Chondrocyte (in vitro differentiated cells): ENCODE measurements around the gene CHRDL1. TPM values are rescaled to one million over a fixed set of nuclear protein-coding genes. Genes with fewer than 3 reads are reported as not detected.

ENCODE experiments used
- DNase-seq: peaks from one replicate; pipeline ENCODE4 v3.0.0; 2021; ENCODE audit warnings: mixed read lengths, low spot score
- H3K27ac Mint-ChIP-seq: one replicate; pipeline ENCODE4 v1.8.0; 2021; ENCODE audit warnings: mild to moderate bottlenecking, moderate library complexity, mixed read lengths; ENCODE audit not compliant: unreplicated experiment
- H3K27me3 Mint-ChIP-seq: 2 replicates; pipeline ENCODE4 v1.8.0; 2021; ENCODE audit warnings: low read depth, mixed read lengths
- H3K36me3 Mint-ChIP-seq: 2 replicates; pipeline ENCODE4 v1.8.0; 2021; ENCODE audit warnings: low read depth, mixed read lengths
- H3K4me1 Mint-ChIP-seq: 2 replicates; pipeline ENCODE4 v1.8.0; 2021; ENCODE audit warnings: low read depth, mild to moderate bottlenecking, mixed read lengths
- H3K4me3 Mint-ChIP-seq: one replicate; pipeline ENCODE4 v1.8.0; 2021; ENCODE audit warnings: mild to moderate bottlenecking, moderate library complexity, mixed read lengths; ENCODE audit not compliant: unreplicated experiment
- H3K9me3 Mint-ChIP-seq: 2 replicates; pipeline ENCODE4 v1.8.0; 2021; ENCODE audit warnings: low read depth, mixed read lengths
- total RNA-seq: library from RNA; stranded (reverse); gene quantifications from 3 replicates; pipeline ENCODE4 v1.2.1, GENCODE V29; 2021
- TF ChIP-seq, protein P1 (sequence below): fragments of 200-600 bp; sonication (generic); IDR thresholded peaks from 2 replicates; pipeline ENCODE4 v1.5.0; 2021; ENCODE audit warnings: antibody characterized with exemption, mild to moderate bottlenecking, moderate library complexity

Gene CHRDL1
- total RNA-seq, 1 donor from 2014 or later: 1.2 TPM

DNA sequence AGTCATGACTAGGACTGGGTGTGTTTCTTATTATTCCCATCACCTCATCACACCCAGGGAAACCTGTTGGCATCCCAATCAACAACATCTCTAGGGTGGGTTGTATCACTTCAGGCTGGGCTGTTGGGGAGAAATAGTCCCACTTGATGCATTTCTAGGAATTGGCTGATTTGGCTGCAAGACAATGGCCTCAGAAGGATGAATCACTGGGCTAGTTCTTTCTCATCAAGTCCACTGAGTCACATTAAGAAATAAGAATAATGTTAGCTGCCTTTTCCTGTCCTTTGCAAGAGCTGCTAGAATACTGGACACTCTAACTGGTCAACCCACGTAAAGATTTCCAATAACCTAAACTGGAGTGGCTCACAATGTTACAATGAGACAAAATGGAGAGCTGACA lies 104.2 kb downstream of the CHRDL1 start:
- Mint-ChIP-seq H3K4me3 (no peak overlapping the region), H3K9me3 (no peaks in the 10 kb centered on the region), H3K36me3 (no peaks in the 10 kb centered on the region), H3K27ac (no peak overlapping the region), H3K27me3 (peaks cover 3% of the 10 kb centered on the region), H3K4me1 (no peaks in the 10 kb centered on the region)
- TF ChIP-seq, protein P1, sequence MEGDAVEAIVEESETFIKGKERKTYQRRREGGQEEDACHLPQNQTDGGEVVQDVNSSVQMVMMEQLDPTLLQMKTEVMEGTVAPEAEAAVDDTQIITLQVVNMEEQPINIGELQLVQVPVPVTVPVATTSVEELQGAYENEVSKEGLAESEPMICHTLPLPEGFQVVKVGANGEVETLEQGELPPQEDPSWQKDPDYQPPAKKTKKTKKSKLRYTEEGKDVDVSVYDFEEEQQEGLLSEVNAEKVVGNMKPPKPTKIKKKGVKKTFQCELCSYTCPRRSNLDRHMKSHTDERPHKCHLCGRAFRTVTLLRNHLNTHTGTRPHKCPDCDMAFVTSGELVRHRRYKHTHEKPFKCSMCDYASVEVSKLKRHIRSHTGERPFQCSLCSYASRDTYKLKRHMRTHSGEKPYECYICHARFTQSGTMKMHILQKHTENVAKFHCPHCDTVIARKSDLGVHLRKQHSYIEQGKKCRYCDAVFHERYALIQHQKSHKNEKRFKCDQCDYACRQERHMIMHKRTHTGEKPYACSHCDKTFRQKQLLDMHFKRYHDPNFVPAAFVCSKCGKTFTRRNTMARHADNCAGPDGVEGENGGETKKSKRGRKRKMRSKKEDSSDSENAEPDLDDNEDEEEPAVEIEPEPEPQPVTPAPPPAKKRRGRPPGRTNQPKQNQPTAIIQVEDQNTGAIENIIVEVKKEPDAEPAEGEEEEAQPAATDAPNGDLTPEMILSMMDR: no peak
- no peak for DNase-seq

DNA sequence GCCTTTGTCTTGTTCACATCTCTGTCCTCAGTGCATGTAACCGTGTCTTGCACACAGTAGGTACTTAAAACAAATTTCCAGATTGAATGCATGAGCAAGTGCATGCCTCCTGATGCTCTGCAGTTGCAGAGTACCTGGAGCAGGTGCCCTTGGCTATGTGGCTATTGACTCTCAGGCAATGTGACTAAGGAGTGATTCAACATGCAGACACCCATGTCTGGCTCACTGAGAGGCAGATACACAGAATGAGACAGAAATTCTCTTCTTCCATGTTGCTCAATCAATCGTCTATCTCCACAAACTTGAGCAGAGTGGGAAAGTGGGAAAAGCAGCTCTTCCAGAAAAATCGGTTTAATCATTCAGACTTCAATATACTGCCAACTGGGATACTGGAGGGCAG lies 111.0 kb downstream of the CHRDL1 start:
- H3K4me1 Mint-ChIP-seq: no peaks in the 10 kb centered on the region
- no peaks in the 10 kb centered on the region for H3K9me3 Mint-ChIP-seq
- H3K27me3 Mint-ChIP-seq: no peaks in the 10 kb centered on the region
- no peak overlapping the region for H3K4me3 Mint-ChIP-seq
- DNase-seq: no peak
- H3K27ac Mint-ChIP-seq: no peak overlapping the region
- TF ChIP-seq, protein P1: no peak
- H3K36me3 Mint-ChIP-seq: no peaks in the 10 kb centered on the region

DNA sequence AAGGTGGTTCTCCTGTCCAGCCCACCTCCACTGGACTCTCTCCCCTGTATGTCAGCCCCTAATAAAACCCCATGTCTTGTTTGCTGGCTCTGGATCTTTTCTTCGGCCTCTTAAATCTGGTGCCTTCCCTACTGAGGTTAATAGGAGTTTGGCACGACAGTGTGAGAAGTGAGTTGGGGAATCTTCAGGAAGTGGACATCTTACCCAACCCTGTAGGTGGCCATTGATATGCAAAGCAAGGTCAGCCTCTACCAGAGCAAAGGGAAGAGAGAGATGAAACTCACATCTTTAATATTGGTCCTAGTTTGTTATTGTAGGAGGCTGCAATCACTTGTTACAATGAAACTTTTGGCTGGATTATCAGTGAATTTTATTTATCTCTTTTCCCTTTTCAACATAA lies 111.7 kb downstream of the CHRDL1 start:
- Mint-ChIP-seq H3K27me3 (no peaks in the 10 kb centered on the region), H3K4me3 (no peak overlapping the region)

DNA sequence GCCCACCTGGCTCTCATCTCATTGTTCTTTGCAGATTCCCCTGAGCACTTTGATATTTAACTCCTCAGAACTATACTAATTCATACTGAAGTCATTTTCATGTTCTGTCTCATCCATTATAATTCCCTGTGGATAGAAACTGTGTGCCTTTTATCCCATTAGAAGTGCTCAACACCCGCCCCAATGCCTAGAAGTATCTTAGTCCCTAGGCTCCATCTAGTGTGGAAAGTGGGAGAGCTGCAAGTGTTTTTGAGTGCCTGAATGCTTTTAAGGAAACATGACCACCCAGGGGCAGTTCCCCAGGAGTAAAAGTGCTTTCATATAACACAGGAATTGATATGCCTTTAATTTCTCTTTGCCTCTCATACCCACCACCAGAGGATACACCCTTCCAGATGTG lies 117.0 kb downstream of the CHRDL1 start:
- H3K27ac Mint-ChIP-seq: no peak overlapping the region
- no peak for DNase-seq

More for the DNA sequence above, 111.7 kb downstream of the CHRDL1 start:
- no peaks in the 10 kb centered on the region for H3K36me3 Mint-ChIP-seq
- no peak overlapping the region for H3K27ac Mint-ChIP-seq
- H3K4me1 Mint-ChIP-seq: no peaks in the 10 kb centered on the region
- TF ChIP-seq, protein P1: no peak
- no peak for DNase-seq
- no peaks in the 10 kb centered on the region for H3K9me3 Mint-ChIP-seq

DNA sequence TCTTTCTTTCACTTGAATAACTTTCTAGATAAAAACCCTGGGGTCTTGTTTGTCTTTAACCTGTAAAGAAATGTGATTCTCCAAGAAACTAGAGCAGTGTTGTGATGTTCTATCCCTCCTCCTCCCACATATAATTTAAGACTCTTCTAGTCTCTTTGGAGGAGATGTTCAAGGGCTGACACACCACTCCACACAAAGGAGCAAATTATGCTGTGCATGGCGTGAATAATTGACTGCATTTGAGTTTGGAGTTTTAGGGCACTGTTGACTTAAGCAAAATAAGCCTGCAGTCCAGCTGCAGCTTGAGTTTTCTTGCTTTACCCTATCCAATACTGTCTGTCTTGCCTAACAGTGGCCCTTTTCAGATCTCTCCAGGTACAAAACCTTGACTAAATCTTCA lies 119.7 kb downstream of the CHRDL1 start:
- Mint-ChIP-seq H3K4me1 (no peaks in the 10 kb centered on the region), H3K27ac (no peak overlapping the region), H3K9me3 (no peaks in the 10 kb centered on the region), H3K27me3 (peaks cover 10% of the 10 kb centered on the region), H3K36me3 (no peaks in the 10 kb centered on the region), H3K4me3 (no peak overlapping the region)
- TF ChIP-seq, protein P1: no peak
- DNase-seq: no peak

More for the DNA sequence above, 117.0 kb downstream of the CHRDL1 start:
- H3K27me3 Mint-ChIP-seq: peaks cover 8% of the 10 kb centered on the region
- H3K36me3 Mint-ChIP-seq: no peaks in the 10 kb centered on the region
- TF ChIP-seq, protein P1: no peak
- no peaks in the 10 kb centered on the region for H3K4me1 Mint-ChIP-seq
- no peaks in the 10 kb centered on the region for H3K9me3 Mint-ChIP-seq
- H3K4me3 Mint-ChIP-seq: no peak overlapping the region
